Non-pigmented ciliary epithelial cell (primary cell): ENCODE measurements around the gene ESYT2.

Experiments
- DNase-seq: peaks from one replicate; pipeline ENCODE4 v3.0.0-alpha.2; 2010; ENCODE audit warnings: low read depth

ESYT2 gene

DNA sequence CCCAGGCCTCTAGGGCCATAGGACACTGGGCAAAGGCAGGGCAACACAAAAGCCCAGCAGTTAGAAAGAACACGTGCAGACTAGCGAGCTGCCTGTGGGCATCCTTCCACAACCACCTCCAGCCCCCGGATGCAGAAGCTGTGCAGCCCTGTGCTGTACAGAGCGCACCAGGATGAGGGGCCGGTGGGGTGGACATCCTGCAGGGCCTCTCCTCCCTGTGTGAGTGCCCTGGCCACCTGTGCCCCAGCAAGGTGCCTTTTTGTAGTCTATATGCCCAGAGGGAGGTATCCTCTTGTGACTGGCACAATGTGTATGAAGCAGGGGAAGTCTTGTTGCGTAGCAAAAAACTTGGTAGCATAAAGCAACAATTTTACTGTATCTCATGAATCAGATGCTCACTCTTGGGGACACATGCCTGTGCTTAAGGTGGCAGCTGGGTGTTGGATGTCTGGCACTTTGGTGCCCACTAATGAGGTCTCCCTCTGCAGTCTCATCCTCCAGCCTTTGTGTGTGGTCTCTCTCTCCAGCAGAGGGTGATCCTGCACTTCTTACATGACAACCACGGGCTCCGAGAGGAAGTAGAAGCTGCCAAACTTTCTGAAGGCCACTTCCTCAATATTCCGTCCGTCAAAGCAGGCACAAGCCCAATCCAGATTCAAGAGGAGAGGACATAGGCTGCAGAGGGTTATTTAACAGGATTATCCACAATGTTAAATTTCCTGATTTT is 133.4 kb downstream of the ESYT2 start:
- DNase-seq, result no peak

GRCh38 chr7:158695056-158695455 is 134.3 kb downstream of the ESYT2 start:
- DNase-seq, result no peak

- no peak for DNase-seq
Observed at GRCh38 chr7:158694650-158695049, 134.7 kb downstream of the ESYT2 start.

DNA sequence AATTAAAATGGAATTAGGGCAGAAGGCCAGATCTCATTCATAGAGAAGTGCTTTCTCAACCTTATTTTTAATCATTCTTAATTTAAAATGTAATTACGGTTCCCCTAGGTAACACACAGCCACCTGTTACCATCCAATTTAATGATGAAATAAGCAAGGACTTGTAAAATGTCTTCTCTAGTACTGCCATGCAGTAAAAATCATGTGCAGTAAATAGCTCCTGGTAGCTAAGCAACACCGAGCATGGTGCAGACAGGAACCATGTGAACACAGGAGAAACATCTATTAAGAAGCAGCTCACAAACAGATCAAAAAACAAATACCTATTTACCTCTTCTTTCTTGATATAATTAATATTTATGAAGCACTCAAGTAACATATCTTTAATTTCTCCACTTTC is 139.8 kb downstream of the ESYT2 start:
- DNase-seq, result no peak

DNA sequence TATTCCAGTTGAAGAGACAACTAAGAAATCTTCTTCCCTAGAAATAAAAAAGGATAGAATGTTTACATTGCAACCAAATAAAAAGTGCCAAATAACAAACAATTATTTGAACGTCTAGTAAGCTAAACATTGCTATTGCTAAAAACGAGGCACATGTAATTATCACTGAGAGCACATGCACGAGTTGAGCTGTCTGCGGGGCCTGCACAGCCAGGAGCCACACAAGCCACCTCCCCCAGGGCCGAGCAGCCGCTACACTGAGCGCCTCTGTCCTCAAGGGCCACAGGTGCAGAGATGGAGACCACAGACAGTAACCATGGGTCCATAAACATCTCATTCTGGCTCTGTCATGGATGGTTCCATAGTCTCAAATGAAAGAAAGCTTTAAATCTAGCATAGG is 141.9 kb downstream of the ESYT2 start:
- no peak for DNase-seq

DNA sequence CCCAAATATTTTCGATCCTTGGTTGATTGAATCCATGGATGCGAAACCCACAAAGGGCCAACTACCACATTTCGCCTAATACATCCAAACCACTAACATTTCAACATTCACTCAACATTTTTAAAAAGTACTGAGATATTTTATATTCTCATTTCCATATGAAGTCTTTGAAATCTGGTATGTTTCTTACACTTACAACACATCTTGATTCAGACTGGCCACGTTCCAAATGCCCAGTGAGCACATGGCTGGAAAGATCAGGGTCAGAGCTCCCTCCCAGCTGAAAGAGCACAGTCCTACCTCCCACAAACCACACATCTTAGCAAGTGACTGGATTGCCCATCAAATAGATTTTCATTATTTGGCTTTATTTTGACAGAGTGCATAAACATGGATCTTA is 143.6 kb downstream of the ESYT2 start:
- DNase-seq, result no peak

- no peak for DNase-seq
Observed at GRCh38 chr7:158684329-158684728, 145.0 kb downstream of the ESYT2 start.

DNA sequence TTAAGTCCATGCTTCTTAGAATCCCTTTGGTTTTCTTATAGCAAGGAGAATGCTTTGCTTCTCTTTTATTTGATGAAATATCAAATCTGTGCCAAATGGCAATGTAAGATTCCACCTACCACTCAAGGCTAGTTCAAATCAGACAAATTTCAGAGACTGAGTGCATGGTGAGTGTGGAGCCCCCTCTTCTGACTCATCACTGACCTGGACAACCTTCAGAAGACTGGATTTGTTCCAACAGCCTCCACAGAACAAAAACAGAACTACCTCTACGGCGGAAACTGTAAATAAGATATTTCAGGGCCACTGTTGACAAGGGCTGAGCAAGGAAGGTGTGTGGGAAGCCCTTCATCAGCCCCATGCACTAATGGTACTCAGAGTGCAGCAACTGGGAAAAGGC is 145.8 kb downstream of the ESYT2 start:
- no peak for DNase-seq

- no peak for DNase-seq
Observed at GRCh38 chr7:158682456-158682855, 146.9 kb downstream of the ESYT2 start.
